DMS53 treated with DMSO at 0.1 percent for 48 hours (cell line): ENCODE results near the gene TRAT1.
"Not testable (repeated sequence)": the region's sequence is repeated elsewhere in the genome, so short reads cannot be mapped to it uniquely, and the experiment has no call there.

Experiments used
- DNase-seq: peaks from one replicate; lab custom pipeline; 2025; ENCODE audit not compliant: unreplicated experiment; lab: John Stamatoyannopoulos, UW

The TRAT1 gene

DNA sequence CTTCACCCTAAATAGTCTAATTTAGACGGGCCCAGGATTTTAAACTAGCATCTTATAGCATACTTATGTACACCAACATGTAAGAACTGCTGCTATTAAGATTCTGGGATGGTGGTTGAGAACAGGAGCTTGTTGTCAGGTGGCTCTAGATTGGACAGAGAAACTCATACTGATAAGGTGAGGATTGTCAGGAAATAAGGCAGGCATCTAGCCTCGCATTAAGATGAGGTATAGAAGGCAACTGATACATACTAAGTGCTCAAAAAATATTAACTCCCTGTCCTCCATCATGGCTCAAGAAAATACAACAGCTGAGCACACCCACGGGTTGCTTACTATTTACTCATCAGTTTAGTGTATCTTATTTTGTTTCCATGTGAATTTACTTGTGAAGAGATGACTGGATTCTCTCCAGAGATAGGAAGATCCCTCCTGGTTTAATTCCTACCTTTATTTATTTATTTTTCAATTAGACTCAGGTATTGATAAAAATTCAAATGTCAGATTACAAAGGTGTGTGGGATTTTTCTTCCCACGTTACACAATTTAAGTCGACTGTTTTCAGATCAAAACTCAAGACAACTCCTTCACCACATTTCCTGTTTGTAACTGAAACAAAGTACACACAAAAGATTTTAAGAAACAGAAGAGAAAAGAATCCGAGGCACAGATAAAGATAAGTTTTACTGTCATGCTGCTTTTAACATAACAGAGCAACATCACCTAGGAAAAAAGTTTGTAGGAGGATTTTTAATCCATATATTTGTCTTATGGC lies at the start of gene TRAT1:
TSS of gene TRAT1 (plus strand) at position 664 of the 775 bp plus-strand sequence. CDS start 142 bp downstream, outside the sequence.
- DNase-seq = no peak

DNA sequence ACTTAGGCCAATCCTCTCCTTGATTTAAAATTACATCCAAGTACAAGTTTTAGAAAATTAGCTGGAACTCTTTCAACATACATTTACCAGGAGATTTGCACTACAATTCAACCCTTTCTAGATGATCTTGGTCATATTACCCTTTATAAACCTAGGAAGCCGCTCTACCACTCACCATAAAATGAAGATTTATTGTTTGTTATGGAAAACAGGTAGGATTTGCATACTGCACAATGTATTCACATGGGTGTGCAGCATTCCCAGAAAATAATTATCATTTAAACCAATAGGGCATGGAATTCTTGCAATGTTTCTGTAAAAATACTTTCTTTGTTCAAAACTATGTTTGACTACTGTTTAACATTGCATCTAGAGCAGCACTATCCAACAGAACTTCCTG lies 46.9 kb upstream of the TRAT1 start:
- DNase-seq = no peak

- no peak for DNase-seq
Observed at GRCh38 chr3:108779496-108779895, 43.1 kb upstream of the TRAT1 start.

- no peak for DNase-seq
Observed at GRCh38 chr3:108780235-108780634, 42.4 kb upstream of the TRAT1 start.

- no peak for DNase-seq
Observed at GRCh38 chr3:108791473-108791872, 31.1 kb upstream of the TRAT1 start.

- DNase-seq = no peak
Observed at GRCh38 chr3:108804437-108804836, 18.1 kb upstream of the TRAT1 start.

- no peak for DNase-seq
Observed at GRCh38 chr3:108804966-108805365, 17.6 kb upstream of the TRAT1 start.

DNA sequence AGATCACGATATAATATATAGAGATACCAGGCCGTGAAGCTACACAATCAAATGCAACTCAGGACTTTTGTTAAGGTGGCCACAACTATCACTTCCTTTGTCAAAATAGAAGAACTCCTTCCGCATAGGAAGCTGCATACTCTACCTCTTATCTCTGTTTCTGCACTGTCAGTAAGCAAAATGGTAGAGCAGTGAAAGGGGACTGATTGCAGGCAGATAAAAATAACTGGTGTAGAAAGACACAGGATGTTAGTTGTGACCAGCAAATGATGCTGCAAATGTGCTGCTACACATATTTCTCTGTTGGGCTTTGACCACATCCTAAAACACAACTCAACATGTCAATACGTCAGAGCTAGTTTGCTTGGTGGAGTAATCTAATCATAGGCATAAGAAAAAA lies 16.3 kb upstream of the TRAT1 start:
- DNase-seq = no peak

DNA sequence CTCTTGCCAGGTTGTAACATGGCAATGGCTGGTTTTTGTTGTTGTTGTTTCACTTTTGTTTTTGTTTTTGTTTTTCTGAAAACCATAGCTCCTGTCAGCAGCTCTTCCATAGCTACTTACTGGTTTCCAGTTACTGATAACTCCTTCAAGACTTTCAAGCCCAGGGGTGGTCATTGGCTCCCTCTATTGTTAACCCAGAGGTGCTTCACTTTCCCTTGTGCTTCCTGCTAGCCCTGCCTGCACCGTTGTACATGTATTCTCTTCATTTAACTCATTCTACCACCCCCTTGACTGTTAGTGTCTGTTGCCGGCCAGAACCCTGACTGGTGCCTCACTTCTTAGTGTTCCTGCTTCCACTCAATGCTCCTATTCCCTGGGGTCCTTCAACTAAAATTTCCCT lies 4.2 kb upstream of the TRAT1 start:
- peak; percentile 60 for DNase-seq

DNA sequence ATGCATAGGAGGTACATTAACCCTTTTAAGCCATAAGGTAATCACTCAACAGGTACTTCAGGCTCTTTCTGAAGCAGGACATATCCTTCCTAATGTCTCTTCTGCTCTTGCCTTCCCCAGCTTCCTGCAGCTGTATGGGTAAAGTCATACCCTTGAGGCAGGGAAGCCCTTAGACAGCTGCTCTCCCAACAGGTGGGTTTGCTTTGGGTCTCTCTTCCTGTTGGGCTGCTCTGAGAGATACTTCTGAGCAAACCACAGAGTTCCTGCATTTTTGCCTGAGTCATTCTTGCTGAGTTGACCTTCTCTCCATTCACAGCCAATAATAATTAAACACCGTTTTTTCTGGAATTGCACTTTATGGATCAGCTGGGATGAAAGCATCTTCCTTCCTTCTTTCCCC lies 2.0 kb upstream of the TRAT1 start:
- DNase-seq = peak; percentile 56

- DNase-seq = no peak
Observed at GRCh38 chr3:108823227-108823626, 641 bp downstream of the TRAT1 start.

GRCh38 chr3:108823803-108824202 lies 1.2 kb downstream of the TRAT1 start:
- not testable (repeated sequence) for DNase-seq

DNA sequence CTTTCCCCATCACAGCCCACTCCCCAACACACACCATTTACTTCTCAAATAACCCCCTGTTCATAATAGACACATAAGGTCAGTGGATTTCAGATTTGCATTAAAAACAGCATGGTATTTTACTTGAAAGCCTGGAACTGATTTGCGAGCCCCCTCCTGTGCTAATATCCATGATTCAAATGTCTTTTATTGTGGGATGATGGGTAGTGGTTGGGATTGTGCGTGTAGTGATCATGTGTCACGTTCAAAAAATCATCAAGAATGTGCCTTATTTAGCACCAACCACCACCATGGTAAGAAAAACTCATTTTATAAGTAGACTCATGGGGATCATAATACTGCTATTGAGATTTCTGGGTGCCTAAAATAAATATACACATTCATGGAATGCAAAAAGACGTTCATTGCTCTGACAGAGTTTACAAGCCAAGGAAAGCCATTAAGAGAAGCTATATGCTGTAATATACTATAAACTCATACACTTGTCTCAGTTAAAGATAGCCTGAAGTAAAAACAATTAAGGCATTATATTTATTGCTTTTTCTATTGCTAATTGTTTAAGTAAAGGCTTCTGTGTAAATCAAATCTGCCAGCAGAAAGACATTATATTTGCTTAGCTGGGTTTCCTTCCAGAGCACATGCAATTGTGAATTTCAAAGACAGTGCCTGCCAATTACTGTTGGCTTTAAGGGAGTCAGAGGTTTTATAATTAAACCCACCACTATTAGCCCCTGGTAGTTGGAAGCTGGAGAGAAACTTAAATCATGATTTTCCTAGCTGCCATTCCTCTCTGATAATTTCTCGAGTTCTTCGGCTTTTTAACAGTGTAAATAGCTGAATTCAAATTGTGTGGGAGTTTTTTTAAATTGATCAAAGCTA lies 4.0 kb downstream of the TRAT1 start:
- no peak for DNase-seq

DNA sequence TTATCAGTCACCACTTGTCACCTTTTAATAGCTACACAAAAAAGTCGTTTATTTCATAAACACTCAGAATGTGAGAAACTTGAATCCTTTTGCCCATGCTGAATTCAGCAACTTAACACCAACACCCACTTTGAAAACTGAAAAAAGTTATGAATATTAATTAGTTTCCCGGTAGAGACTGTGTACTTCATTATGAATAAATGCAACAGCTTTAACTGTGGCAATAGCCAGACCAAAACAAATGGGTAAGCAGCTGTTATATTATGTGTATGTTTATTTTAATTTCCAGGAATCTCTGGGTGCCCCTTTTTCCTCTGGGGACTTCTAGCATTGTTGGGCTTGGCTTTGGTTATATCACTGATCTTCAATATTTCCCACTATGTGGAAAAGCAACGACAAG lies 7.8 kb downstream of the TRAT1 start:
- DNase-seq = no peak

- no peak for DNase-seq
Observed at GRCh38 chr3:108830991-108831614, 8.5 kb downstream of the TRAT1 start.

GRCh38 chr3:108833611-108834010 lies 11.0 kb downstream of the TRAT1 start:
- no peak for DNase-seq

DNA sequence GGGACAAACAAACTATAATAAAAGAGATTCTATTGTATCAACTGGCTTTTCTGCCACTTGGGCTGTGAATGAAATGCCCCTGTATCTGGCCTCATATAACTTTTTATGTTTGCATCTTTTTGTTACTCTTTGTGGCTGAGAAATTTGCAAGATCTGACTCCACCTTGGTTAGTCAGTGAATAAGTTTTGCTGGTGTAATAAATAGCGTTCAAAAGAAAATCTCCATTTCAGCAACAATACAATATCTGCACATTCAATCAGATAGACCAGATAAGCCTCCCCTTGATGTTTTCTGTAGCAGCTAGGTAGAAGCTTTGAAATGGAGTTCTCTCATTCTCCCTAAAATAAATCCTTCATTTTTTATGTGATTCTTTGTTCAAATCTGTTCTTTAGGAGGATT lies 12.0 kb downstream of the TRAT1 start:
- no peak for DNase-seq

DNA sequence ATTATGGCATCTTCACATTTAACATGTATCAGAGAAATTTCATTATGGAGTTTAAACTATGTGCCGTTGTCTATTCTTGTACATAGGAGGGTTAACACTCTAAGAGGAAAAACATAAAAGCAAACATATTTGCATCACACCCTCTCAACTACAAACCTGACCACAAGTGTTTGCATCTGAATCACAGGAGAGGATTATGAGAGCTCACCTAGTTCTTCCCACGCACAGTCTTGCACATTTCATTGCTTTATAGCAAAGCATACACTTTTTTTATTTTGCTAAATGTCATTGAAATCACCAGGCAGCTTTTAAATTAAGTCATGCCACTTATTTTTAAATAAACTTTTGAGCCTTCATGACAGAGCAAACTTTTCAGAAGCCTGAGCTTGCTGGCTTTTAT lies 12.5 kb downstream of the TRAT1 start:
- DNase-seq = peak; percentile 42

DNA sequence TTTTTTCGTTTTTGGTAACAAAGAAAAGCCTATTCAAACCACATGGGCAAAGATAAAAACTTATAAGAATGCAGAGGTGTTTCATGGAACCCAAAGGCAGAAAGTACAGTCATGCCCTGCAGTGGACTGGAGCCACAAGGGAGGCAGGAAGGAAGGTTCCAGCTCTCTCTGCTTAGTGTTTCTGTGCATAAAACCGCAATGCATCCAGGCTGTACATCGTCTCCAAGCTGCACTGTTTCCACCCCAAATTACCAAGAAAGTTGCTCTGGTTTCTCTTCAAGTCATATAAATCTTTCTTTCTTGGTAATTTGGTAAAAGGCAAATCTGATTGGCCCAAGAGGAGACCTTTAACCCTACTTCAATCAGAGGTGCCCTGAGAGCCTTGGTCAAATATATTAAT lies 15.8 kb downstream of the TRAT1 start:
- DNase-seq = no peak

GRCh38 chr3:108845709-108846293 lies 23.2 kb downstream of the TRAT1 start:
- no peak for DNase-seq

DNA sequence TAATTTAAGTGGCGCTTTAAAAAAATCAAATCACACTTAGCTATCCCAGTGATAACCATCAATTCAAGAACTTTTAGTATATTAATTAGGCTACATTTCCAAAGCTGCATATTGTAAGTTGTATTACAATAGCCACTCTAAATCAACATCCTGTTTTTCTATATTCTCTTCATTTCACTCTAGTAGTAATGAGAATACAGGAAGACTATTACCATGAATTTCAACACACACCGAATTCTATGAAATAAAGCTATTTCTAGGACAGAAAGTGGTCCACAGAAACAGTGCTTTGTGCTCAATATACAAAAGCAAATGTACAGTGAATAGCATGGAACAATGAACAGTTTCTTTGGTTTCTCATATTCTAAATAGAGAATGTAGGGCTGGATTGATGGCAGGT lies 24.6 kb downstream of the TRAT1 start:
- DNase-seq = no peak
